Ovary (tissue), 3 donors: Measurements from ENCODE around the gene WDR43.

Experiments
- CTCF ChIP-seq, 3 donors: fragments of 450-650 bp in 2 of 3; fragments of 200-600 bp in 1 of 3; IDR thresholded peaks; one replicate each; pipeline versions ENCODE4 v1.5.1 to v1.8.0; 2016 to 2022; ENCODE audit warnings: antibody characterized with exemption in 3 of 3, mild to moderate bottlenecking in 1 of 3
- EP300 ChIP-seq: sonication (generic); formaldehyde crosslinking; IDR thresholded peaks from one replicate; pipeline ENCODE4 v1.6.1; 2017; ENCODE audit warnings: antibody characterized with exemption
- POLR2A ChIP-seq: fragments of 450-650 bp; IDR thresholded peaks from one replicate; pipeline ENCODE4 v1.6.1; 2017; ENCODE audit warnings: antibody characterized with exemption, mild to moderate bottlenecking, moderate library complexity
- donor health status: DM: no; HTN: no; CAD: no.

GRCh38 chr2:28905533-28905932 lies 11.1 kb downstream of the WDR43 start:
- TF ChIP-seq CTCF (IDR thresholded peaks at IDR 0.05) = no peak
- TF ChIP-seq EP300 = no peak
- no peak for TF ChIP-seq POLR2A
